ENCODE data around the gene PCBP3. TPM values are rescaled to one million over a fixed set of nuclear protein-coding genes. Genes with fewer than 3 reads are reported as not detected.

PCBP3 gene
- total RNA-seq, 1 donor from 2014 or later, result 5.5 TPM

DNA sequence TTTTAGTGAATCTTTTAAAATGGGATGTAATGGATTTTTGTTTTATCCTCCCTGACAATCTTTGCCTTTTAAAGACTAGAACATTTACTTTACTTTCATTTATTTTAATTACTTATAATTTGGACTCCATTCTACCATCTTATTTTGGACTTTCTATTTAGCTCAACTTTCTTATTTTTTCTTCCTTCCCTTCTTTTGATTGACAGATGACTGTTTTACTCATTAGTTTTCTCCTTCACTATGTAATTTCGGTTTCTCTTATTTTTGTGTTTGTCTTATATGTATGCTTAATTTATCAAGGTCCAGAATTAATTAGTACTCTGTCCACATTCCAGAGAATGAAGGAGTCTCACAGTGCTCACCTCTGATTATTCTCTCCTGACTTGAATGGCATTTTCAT is 109.9 kb downstream of the PCBP3 start:
- no peak for DNase-seq

GRCh38 chr21:45756029-45756428 is 112.5 kb downstream of the PCBP3 start:
- no peak for DNase-seq

- DNase-seq, result no peak
Measured at GRCh38 chr21:45756669-45757068, 113.1 kb downstream of the PCBP3 start.

DNA sequence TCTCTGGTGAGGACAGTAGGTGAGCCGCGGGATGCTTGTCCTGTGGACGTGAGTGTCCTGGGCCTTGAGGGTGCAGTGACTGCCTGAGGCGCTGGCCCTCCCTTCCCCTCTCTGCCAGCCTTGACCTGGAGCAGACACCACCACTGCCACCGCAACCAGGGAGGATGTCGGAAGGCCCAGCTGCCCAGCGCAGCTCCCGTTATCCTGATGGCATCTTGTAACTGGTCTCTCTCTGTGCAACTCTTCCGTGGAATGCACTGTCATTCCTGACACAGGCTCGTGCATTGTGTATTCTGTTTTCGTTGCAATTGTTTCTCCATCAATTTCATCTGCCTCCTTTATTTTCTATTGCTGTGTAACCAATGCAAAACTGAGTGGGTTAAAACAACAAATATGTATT is 118.2 kb downstream of the PCBP3 start:
- no peak for DNase-seq

- peak; percentile 30 for DNase-seq
Measured at GRCh38 chr21:45763074-45763473, 119.5 kb downstream of the PCBP3 start.

GRCh38 chr21:45763506-45763905 is 120.0 kb downstream of the PCBP3 start:
- DNase-seq, result no peak

- peak; percentile 26 for DNase-seq
Measured at GRCh38 chr21:45764792-45765191, 121.3 kb downstream of the PCBP3 start.

DNA sequence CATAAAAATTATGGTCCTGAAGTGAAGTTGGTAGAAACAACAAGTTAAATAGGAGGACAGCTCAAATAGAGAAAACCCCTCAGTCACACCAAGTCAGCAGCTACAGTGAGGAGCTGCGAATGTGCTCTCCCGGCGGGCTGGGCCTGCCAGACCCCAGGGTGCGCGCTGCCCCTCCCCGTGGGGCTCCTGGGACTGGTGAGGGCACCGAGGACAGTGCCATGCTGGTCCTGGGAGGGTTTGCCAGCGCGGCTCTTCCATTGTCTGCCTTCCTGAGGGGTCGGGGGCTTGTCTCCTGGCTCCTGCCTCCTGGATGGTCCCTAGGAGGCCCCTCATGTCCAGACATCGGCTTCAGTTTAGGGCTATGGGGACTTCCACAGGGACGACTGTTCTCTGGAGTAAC is 121.8 kb downstream of the PCBP3 start:
- no peak for DNase-seq

- no peak for DNase-seq
Measured at GRCh38 chr21:45766055-45766454, 122.5 kb downstream of the PCBP3 start.

DNA sequence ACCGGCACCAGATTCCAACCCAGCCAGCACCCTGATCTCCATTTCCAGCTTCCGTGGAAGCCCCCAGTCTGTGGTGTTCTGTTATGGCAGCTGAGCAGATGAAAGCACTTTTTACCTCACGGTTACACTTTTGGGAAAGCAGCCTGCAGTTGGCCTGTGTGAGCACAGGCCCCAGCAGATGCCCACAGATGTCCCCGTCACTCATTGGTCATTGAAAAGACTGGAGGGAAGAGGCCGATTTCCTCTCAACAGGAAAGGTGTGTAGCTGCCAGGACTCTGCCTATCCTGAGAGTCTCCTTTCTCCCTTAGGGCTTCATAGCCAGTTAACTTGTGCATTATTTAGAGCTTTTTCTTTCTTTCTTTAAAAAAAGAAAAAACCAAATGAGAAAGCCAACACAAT is 123.0 kb downstream of the PCBP3 start:
- DNase-seq, result peak; percentile 86

DNA sequence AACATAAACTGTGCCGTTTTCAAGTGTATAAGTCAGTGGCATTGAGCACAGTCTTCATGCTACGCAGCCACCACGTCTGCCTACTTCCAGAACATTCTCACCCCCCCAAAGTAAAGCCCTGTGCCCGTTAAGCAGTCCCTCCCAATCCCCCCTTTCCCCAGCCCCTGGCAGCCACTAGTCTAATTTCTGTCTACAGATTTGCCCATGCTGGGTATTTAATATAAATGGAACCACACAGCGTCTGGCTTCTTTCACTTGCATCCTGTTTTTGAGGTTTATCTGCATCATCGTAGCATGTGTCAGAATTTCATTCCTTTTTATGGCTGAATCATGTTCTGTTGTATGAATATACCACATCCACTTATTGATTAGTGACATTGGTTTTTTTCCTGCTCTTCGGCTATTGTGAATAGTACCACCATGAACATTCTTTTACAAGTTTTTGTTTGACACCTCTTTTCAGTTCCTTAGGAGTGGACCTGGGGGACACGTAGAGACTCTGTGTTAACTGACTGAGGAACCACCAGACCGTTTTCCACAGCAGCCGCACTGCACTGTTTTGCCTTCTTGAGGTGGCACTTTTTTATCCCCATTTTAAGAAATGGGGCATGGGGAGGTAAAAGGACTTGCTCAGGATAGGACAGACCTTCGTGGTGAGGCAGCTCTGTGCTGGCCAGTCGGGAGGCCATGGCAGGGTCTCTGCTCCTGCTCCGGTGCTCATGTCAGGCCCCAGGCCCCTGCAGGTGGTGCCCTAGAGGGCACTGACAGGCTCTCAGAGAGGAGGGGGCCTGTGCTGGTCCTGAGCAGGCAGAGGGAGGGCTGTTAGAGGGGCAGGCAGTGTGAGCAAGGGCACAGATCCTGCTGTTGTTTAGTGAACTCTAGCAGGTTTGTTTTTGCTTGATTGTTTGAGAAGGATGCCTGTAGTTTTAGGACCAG is 123.8 kb downstream of the PCBP3 start:
- no peak for DNase-seq

DNA sequence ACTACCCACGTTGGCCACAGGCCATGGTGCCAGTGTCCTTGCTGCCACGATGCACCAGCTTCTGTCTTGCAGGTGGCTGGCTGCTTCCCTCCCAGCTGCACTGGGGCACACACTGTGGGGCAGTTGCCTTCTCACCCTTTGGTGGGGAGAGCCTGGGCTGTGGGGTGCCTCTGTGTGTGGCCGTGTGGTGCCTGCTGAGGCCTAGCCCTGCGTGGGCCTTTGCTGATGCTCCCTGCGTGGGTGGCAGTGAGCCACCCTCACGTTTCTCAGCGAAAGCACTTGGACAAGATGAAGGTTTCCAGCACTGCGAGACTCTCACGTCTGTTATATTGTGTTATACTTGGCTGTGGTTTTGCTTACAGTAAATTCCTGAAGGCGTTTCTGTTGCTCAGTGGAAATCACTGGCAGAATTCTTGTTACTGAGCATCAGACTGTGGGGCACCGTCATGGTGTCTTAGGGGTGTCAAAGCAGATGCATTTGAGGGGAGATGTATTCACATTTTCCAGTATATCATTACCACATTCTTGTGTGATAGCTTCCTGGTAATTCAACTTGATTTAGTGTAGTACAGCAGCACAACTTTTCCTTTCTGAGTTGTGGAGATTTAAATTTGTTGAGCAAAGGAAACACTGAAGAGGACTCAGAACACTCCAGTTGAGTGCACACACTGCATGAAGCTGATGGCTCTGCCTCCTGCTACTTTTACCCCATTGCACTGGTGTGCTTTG is 124.7 kb downstream of the PCBP3 start:
- peak; percentile 39 for DNase-seq

DNA sequence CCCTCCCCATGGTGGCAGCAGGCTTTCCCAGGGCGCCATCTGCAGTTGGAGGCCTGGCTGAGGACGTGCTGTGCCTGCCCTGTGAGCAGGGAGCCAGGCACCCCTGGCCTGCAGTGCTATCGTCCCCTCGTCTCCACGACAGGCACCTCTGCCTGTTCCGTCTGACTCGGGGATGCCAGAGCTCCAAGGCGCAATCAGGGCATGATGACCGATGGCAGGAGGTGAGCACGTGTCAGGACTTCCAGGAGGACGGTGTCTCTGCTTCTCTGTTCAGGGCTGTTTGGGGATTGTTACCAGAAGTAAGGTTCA is 125.2 kb downstream of the PCBP3 start:
- no peak for DNase-seq

DNA sequence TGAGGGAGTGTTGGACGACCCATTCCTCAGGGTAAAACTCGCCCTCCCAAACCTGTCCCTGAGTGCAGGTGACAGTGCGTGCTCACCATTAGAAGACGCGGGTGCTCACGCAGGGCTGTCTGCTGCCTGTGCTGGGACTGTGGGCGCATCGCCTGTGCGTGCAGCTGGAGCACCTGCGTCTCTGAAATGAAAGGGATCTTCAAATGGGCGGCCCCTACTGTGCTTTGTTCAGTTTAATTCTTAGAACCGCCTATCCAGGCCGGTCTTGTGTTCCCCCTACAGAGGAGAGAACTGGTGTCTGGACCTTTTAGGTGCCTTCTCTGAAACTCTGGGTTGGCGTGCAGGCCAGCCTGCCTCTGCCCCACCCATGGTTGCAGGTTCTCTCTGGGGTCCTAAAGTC is 125.8 kb downstream of the PCBP3 start:
- DNase-seq, result no peak

DNA sequence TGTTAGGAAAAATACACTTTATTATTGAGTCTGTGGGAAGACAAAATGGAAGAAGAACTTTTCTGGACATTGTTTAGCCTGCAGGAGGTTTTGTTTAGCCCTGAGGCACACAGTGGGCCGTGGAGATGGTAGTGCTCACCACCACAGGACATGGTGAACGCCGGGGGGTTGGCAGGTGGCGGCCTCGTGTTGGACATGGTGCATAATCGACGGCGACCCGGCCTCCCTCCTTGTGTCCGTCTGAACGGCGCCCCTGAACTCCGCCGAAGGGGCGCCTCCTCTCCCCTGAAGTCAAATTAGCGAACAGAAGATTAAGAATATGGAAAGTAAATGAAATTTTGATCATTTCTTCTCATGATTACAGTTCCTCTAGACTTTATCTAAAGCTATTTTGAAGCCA is 126.4 kb downstream of the PCBP3 start:
- DNase-seq, result no peak

GRCh38 chr21:45772180-45772579 is 128.7 kb downstream of the PCBP3 start:
- DNase-seq, result no peak

GRCh38 chr21:45774291-45774690 is 130.8 kb downstream of the PCBP3 start:
- DNase-seq, result no peak

- DNase-seq, result no peak
Measured at GRCh38 chr21:45776971-45777370, 133.4 kb downstream of the PCBP3 start.

DNA sequence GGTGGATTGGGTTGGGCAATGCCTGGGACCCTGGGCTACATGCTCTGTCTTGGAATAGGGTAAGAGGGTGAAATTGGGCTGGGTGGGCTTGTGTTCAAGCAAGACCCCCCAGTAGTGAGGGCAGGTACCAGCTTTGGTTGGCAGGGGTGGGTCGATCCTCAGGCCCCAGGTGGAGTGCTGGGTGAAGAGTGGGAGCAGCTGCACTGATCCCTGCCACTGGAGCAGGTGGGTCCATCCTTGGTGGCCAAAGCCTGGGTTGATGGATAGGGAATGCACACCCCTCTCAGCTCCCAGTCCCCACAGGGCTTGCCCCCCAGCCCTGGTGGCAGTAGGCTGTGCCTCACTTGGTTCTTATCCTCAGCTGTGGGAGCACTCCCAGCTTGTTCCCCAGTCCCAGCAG is 135.2 kb downstream of the PCBP3 start:
- no peak for DNase-seq

DNA sequence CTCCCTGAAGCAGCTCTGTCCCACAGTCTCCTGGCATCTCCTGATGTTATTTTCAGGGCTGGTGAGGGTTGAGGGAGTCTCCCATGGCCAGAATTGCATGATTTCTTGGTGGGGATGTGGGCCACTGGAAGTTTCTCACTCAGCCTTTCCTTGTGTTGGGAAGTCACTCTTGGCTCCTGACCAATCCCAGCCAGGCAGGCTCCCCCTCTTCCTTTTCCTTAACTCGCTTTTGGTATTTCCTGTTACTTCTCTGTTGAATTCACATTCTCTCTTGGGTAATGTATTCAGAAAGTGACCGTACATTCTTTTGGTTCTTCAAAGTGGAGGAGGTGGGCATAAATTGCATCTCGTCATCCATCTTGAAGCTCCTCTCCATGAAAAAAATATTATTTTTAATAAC is 135.7 kb downstream of the PCBP3 start:
- DNase-seq, result no peak

GRCh38 chr21:45780647-45781046 is 137.1 kb downstream of the PCBP3 start:
- DNase-seq, result no peak

GRCh38 chr21:45781741-45782140 is 138.2 kb downstream of the PCBP3 start:
- no peak for DNase-seq

DNA sequence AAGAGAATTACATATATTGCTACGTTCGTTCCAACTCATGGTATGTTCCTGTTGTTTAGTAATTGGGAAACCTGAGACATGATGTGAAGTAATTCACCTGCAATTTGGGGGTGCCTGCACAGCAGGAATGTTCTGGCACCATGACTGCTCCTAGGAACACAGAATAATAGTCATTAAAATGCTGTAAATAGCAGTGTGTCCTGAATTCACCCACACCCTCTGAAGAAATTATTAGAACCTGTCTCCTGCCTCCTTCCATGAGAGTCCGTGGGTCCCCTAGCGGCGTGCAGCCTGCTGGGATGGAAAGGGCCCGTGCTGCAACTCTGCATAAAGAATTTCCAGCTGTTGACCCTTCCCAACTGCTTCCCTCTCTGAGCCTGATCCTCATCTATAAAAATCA is 143.1 kb downstream of the PCBP3 start:
- DNase-seq, result no peak

DNA sequence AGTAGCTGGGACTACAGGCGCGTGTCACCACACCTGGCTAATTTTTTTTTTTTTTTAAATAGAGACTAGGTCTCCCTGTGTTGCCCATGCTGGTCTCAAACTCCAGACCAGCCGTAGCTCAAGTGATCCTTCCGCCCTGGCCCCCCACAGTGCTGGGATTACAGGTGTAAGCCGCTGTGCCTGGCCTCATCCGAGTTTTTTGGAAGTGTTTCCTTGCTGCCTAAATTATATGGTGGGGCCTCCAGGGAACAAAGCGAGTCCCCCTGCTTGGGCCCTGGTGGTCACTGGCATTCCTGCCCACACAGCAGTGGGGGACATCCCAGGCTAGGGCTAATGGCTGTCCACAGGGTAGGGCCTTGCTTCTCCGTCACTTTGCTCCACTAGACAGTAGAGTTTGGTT is 143.8 kb downstream of the PCBP3 start:
- DNase-seq, result no peak
